Measurements from ENCODE around the gene TMC6.

TMC6 gene

GRCh38 chr17:78128551-78129350 is at the start of gene TMC6:
TMC6 (minus strand) TSS chr17:78128755; CDS start chr17:78126832, 1,923 bp downstream.
- POLR2A ChIA-PET (ENCODE audit: low non-redundant PET), result interaction anchor here (0.6 to 0.9 kb wide), 4 partner anchors 40 to 91 kb away, joined by 3 to 4 read pairs (median 3); no protein-coding TSS in a partner anchor
- CTCF ChIA-PET, result interaction anchor here (0.7 to 1.6 kb wide), 3 partner anchors 10 to 48 kb away, joined by 3 to 6 read pairs (median 5); no protein-coding TSS in a partner anchor
- peak within 1 kb of the TSS; percentile 68 for H3K27ac ChIP-seq
- peak; percentile 89 for DNase-seq (ENCODE audit: low spot score)
- no peak for TF ChIP-seq CTCF (conservative IDR thresholded peaks at IDR 0.05; ENCODE audit: low read depth)

- POLR2A ChIA-PET (ENCODE audit: low non-redundant PET), result no interaction called here
- H3K27ac ChIP-seq, result peak overlapping the region; percentile 67
Measured at GRCh38 chr17:78176548-78177025, 48.0 kb upstream of the TMC6 start.

GRCh38 chr17:78175643-78175981 is 47.1 kb upstream of the TMC6 start:
- POLR2A ChIA-PET (ENCODE audit: low non-redundant PET), result no interaction called here

More at GRCh38 chr17:78176548-78177025, 48.0 kb upstream of the TMC6 start:
- CTCF ChIA-PET, result interaction anchor here (0.6 to 2.2 kb wide), 10 partner anchors 10 to 92 kb away, joined by 3 to 9 read pairs (median 4); partner anchors contain the start of genes TK1 and TMC6
- TF ChIP-seq CTCF (conservative IDR thresholded peaks at IDR 0.05; ENCODE audit: low read depth), result peak; percentile 95
- DNase-seq (ENCODE audit: low spot score), result no peak

GRCh38 chr17:78174870-78175642 is 46.5 kb upstream of the TMC6 start:
- peak overlapping the region; percentile 67 for H3K27ac ChIP-seq
- TF ChIP-seq CTCF (conservative IDR thresholded peaks at IDR 0.05; ENCODE audit: low read depth), result no peak; the same call in 1 of the 2 replicates
- DNase-seq (ENCODE audit: low spot score), result no peak
- CTCF ChIA-PET, result interaction anchor here (0.6 to 2.2 kb wide), 4 partner anchors 11 to 98 kb away, joined by 3 to 7 read pairs (median 4); partner anchors contain the start of gene TK1
- POLR2A ChIA-PET (ENCODE audit: low non-redundant PET), result interaction anchor here (0.6 kb wide), 1 partner anchor 76 kb away, joined by 5 read pairs; no protein-coding TSS in a partner anchor

More at GRCh38 chr17:78175643-78175981, 47.1 kb upstream of the TMC6 start:
- CTCF ChIA-PET, result interaction anchor here (0.6 to 2.2 kb wide), 4 partner anchors 11 to 59 kb away, joined by 3 to 7 read pairs (median 6); partner anchors contain the start of genes TK1 and TMC6
- peak overlapping the region; percentile 67; the same call in 1 of the 2 replicates for H3K27ac ChIP-seq
- no peak for DNase-seq (ENCODE audit: low spot score)
- TF ChIP-seq CTCF (conservative IDR thresholded peaks at IDR 0.05; ENCODE audit: low read depth), result no peak

- DNase-seq (ENCODE audit: low spot score), result no peak
- CTCF ChIA-PET, result interaction anchor here (0.6 to 0.7 kb wide), 2 partner anchors 89 to 97 kb away, joined by 3 read pairs; no protein-coding TSS in a partner anchor
- peak overlapping the region; percentile 67 for H3K27ac ChIP-seq
- no peak for TF ChIP-seq CTCF (conservative IDR thresholded peaks at IDR 0.05; ENCODE audit: low read depth)
- POLR2A ChIA-PET (ENCODE audit: low non-redundant PET), result no interaction called here
Measured at GRCh38 chr17:78174346-78174869, 45.9 kb upstream of the TMC6 start.
